GM19099 (cell line): ENCODE results near the gene AGBL1.

Experiments
- POLR2A ChIP-seq: IDR thresholded peaks from 3 replicates; pipeline ENCODE4 v1.6.1; 2011; ENCODE audit warnings: low read depth; ENCODE audit not compliant: insufficient read length; ENCODE audit errors: extremely low read depth

AGBL1 gene

GRCh38 chr15:86236356-86237110, 156.9 kb downstream of the AGBL1 start:
- TF ChIP-seq POLR2A: no peak

- TF ChIP-seq POLR2A: no peak
Measured at GRCh38 chr15:86237111-86237500, 157.4 kb downstream of the AGBL1 start.

GRCh38 chr15:86247249-86247955, 167.7 kb downstream of the AGBL1 start:
- TF ChIP-seq POLR2A: no peak

- TF ChIP-seq POLR2A: no peak
Measured at GRCh38 chr15:86255247-86255646, 175.6 kb downstream of the AGBL1 start.

GRCh38 chr15:86256628-86257027, 177.0 kb downstream of the AGBL1 start:
- no peak for TF ChIP-seq POLR2A

- no peak for TF ChIP-seq POLR2A
Measured at GRCh38 chr15:86259589-86259988, 179.9 kb downstream of the AGBL1 start.

GRCh38 chr15:86263230-86263629, 183.6 kb downstream of the AGBL1 start:
- no peak for TF ChIP-seq POLR2A

- no peak for TF ChIP-seq POLR2A
Measured at GRCh38 chr15:86266896-86267484, 187.3 kb downstream of the AGBL1 start.

GRCh38 chr15:86267892-86268291, 188.2 kb downstream of the AGBL1 start:
- TF ChIP-seq POLR2A: no peak

- TF ChIP-seq POLR2A: no peak
Measured at GRCh38 chr15:86268558-86268957, 188.9 kb downstream of the AGBL1 start.

- no peak for TF ChIP-seq POLR2A
Measured at GRCh38 chr15:86273309-86273708, 193.6 kb downstream of the AGBL1 start.

GRCh38 chr15:86275361-86275760, 195.7 kb downstream of the AGBL1 start:
- TF ChIP-seq POLR2A: no peak

GRCh38 chr15:86278586-86278985, 198.9 kb downstream of the AGBL1 start:
- TF ChIP-seq POLR2A: no peak

- TF ChIP-seq POLR2A: no peak
Measured at GRCh38 chr15:86284635-86285034, 205.0 kb downstream of the AGBL1 start.

- no peak for TF ChIP-seq POLR2A
Measured at GRCh38 chr15:86295511-86295910, 215.8 kb downstream of the AGBL1 start.

- no peak for TF ChIP-seq POLR2A
Measured at GRCh38 chr15:86296769-86297168, 217.1 kb downstream of the AGBL1 start.
